NCI-H510A treated with DMSO at 0.1 percent for 48 hours (cell line): ENCODE measurements around the gene AHCYL2.
"Not testable (repeated sequence)": the region's sequence is repeated elsewhere in the genome, so short reads cannot be mapped to it uniquely, and the experiment has no call there.

Source experiments
- DNase-seq: peaks from one replicate; lab custom pipeline; 2025; lab: John Stamatoyannopoulos, UW

The AHCYL2 gene

GRCh38 chr7:129385116-129385515 is 160.3 kb downstream of the AHCYL2 start:
- DNase-seq: no peak

GRCh38 chr7:129385598-129385997 is 160.8 kb downstream of the AHCYL2 start:
- DNase-seq: no peak

GRCh38 chr7:129386506-129386905 is 161.7 kb downstream of the AHCYL2 start:
- no peak for DNase-seq

- no peak for DNase-seq
Measured at GRCh38 chr7:129387537-129387936, 162.7 kb downstream of the AHCYL2 start.

GRCh38 chr7:129388333-129389098 is 163.7 kb downstream of the AHCYL2 start:
- no peak for DNase-seq

GRCh38 chr7:129389829-129390228 is 165.0 kb downstream of the AHCYL2 start:
- DNase-seq: no peak

GRCh38 chr7:129390314-129390713 is 165.5 kb downstream of the AHCYL2 start:
- no peak for DNase-seq

- DNase-seq: no peak
Measured at GRCh38 chr7:129391546-129392171, 166.8 kb downstream of the AHCYL2 start.

- no peak for DNase-seq
Measured at GRCh38 chr7:129393255-129393654, 168.4 kb downstream of the AHCYL2 start.

GRCh38 chr7:129394101-129394500 is 169.3 kb downstream of the AHCYL2 start:
- no peak for DNase-seq

GRCh38 chr7:129394982-129395914 is 170.4 kb downstream of the AHCYL2 start:
- no peak for DNase-seq

- no peak for DNase-seq
Measured at GRCh38 chr7:129401228-129401966, 176.6 kb downstream of the AHCYL2 start.

GRCh38 chr7:129401967-129402860 is 177.4 kb downstream of the AHCYL2 start:
- no peak for DNase-seq

- DNase-seq: no peak
Measured at GRCh38 chr7:129405527-129405926, 180.7 kb downstream of the AHCYL2 start.

- not testable (repeated sequence) for DNase-seq
Measured at GRCh38 chr7:129410238-129410637, 185.4 kb downstream of the AHCYL2 start.

GRCh38 chr7:129412501-129412900 is 187.7 kb downstream of the AHCYL2 start:
- no peak for DNase-seq

- DNase-seq: no peak
Measured at GRCh38 chr7:129417073-129417472, 192.2 kb downstream of the AHCYL2 start.

- no peak for DNase-seq
Measured at GRCh38 chr7:129421717-129422250, 197.0 kb downstream of the AHCYL2 start.

- no peak for DNase-seq
Measured at GRCh38 chr7:129422727-129423126, 197.9 kb downstream of the AHCYL2 start.

- no peak for DNase-seq
Measured at GRCh38 chr7:129423700-129424410, 199.0 kb downstream of the AHCYL2 start.
